ENCODE measurements around the gene PACSIN2.

The PACSIN2 gene

DNA sequence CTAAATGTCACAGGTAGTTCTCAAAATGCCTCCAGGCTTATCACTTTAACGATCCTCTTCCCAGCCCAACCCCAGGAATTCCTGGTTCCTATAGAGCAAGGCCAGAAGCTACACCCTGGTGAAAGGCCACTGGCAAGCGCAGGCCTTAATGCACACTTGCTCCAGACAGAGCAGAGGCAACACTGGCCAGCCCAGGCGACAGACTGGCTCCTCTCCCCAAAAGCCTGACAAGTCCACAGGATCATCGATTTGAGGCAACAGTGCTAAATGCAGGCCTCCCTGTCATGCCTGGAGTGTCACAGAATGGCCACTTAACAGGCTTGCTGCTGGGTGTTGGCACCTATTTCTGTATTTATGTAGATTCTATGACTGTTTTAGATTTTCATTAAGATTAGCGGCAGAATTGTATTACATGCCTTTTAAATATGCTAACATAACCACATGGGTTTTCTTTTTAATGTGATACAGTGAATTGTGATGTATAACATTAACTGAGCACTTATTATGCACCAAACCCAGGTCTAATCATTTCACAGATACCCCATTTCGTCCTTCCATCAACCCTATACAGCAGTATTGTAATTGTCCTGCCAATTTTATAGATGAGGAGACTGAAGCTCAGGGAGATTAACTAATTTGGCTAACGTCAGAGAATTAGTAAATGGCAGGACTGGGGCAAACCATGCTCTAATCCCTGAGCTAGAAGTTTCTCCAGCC lies 38.6 kb downstream of the PACSIN2 start:
- TF ChIP-seq, protein P1, sequence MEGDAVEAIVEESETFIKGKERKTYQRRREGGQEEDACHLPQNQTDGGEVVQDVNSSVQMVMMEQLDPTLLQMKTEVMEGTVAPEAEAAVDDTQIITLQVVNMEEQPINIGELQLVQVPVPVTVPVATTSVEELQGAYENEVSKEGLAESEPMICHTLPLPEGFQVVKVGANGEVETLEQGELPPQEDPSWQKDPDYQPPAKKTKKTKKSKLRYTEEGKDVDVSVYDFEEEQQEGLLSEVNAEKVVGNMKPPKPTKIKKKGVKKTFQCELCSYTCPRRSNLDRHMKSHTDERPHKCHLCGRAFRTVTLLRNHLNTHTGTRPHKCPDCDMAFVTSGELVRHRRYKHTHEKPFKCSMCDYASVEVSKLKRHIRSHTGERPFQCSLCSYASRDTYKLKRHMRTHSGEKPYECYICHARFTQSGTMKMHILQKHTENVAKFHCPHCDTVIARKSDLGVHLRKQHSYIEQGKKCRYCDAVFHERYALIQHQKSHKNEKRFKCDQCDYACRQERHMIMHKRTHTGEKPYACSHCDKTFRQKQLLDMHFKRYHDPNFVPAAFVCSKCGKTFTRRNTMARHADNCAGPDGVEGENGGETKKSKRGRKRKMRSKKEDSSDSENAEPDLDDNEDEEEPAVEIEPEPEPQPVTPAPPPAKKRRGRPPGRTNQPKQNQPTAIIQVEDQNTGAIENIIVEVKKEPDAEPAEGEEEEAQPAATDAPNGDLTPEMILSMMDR (IDR thresholded peaks at IDR 0.05), result no peak

DNA sequence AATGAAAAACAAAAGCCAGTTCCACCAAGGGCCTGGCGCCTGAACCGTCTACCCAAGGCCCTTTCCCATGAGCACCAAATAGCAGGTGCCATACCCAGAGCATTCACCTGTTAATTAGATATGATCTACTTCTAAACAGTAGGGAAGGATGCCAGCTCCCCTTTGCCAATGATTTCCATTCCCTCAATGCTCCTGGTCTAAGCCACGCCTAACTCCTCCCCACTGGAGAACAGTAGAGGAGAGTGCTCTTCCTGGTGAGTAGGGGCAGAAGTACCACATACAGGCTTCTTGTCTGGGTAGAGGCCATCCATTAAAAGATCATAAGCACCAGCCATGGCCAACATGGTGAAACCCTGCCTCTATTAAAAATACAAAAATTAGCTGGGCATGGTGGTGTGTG lies 40.7 kb downstream of the PACSIN2 start:
- TF ChIP-seq, protein P1 (IDR thresholded peaks at IDR 0.05), result no peak

DNA sequence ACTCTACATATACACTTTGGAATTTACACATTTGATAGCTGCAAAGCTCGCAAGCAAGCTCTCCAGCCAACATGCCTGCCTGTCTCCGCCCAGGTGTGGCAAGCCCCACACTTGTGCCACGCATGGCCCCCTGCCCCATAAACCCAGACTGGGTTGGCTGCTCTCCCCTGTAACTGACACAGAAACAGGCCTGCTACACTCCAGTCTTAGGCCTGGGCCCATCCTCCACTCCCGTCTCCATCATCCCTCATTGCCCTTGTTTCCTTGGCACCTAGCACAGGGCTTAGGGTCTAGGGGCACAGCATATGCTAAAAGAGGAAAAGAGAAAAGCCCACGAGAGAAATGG lies 41.4 kb downstream of the PACSIN2 start:
- TF ChIP-seq, protein P1 (IDR thresholded peaks at IDR 0.05), result no peak

- TF ChIP-seq, protein P1 (IDR thresholded peaks at IDR 0.05), result no peak
These were observed 42.1 kb downstream of the PACSIN2 start for GRCh38 chr22:42972649-42973535.

GRCh38 chr22:42970029-42970428 lies 44.9 kb downstream of the PACSIN2 start:
- TF ChIP-seq, protein P1 (IDR thresholded peaks at IDR 0.05), result no peak

DNA sequence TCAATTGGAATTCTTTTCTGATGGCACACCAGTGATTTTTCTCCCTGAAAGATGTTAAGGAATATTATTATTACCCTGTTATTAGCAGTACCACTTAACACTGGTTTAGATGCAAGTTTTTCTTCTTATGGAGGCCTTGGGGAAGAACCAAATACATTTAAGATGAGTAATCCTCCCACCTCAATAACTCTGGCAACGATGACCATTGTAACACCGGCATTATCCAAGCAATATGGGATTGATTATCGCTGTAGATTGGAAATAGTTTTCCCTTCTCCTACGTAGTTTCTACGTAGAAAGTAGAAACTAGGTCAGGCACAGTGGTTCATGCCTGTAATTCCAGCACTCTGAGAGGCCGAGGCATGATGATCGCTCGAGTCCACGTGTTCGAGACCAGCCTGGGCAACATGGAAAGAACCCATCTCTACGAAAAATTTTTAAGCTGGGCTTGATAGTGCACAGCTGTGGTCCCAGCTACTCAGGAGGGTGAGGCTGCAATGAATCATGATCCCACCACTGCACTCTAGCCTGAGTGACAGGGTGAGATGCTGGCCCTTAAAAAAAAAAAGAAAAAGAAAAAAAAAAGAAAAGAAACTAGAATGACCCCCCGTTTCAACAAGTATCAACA lies 45.5 kb downstream of the PACSIN2 start:
- TF ChIP-seq, protein P1 (IDR thresholded peaks at IDR 0.05), result no peak

DNA sequence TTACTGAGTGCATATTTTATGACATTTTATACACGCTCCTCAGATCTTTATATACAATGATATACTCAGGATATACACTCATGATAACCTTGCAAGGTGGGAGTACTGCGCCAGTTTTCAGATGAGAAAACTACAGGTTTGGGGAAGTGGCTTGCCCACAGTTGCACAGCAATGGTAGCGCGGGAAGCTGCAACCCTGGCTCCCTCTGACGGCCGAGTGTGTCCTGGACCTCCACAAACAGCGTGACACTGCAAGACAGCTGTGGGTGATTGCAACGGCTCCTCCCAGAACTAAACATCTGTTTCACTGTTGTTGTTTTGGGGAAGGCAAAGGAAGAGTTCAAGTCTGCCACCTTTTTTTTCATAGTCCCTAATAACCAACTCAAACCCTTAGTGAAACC lies 47.0 kb downstream of the PACSIN2 start:
- TF ChIP-seq, protein P1 (IDR thresholded peaks at IDR 0.05), result no peak

Data from LNCAP (cell line).